GM18868 (cell line): ENCODE data around the gene KIF1A.

ENCODE experiments used
- ATAC-seq: cut with Tn5 transposase; IDR thresholded peaks from one replicate; pipeline ENCODE4 v1.9.1; 2021; ENCODE audit warnings: mild to moderate bottlenecking, moderate library complexity; ENCODE audit not compliant: unreplicated experiment

The KIF1A gene, protein sequence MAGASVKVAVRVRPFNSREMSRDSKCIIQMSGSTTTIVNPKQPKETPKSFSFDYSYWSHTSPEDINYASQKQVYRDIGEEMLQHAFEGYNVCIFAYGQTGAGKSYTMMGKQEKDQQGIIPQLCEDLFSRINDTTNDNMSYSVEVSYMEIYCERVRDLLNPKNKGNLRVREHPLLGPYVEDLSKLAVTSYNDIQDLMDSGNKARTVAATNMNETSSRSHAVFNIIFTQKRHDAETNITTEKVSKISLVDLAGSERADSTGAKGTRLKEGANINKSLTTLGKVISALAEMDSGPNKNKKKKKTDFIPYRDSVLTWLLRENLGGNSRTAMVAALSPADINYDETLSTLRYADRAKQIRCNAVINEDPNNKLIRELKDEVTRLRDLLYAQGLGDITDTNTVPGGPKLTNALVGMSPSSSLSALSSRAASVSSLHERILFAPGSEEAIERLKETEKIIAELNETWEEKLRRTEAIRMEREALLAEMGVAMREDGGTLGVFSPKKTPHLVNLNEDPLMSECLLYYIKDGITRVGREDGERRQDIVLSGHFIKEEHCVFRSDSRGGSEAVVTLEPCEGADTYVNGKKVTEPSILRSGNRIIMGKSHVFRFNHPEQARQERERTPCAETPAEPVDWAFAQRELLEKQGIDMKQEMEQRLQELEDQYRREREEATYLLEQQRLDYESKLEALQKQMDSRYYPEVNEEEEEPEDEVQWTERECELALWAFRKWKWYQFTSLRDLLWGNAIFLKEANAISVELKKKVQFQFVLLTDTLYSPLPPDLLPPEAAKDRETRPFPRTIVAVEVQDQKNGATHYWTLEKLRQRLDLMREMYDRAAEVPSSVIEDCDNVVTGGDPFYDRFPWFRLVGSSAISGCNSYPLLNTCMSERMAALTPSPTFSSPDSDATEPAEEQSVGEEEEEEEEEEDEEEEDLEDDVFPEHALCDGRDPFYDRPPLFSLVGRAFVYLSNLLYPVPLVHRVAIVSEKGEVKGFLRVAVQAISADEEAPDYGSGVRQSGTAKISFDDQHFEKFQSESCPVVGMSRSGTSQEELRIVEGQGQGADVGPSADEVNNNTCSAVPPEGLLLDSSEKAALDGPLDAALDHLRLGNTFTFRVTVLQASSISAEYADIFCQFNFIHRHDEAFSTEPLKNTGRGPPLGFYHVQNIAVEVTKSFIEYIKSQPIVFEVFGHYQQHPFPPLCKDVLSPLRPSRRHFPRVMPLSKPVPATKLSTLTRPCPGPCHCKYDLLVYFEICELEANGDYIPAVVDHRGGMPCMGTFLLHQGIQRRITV (N-terminal part only)

DNA sequence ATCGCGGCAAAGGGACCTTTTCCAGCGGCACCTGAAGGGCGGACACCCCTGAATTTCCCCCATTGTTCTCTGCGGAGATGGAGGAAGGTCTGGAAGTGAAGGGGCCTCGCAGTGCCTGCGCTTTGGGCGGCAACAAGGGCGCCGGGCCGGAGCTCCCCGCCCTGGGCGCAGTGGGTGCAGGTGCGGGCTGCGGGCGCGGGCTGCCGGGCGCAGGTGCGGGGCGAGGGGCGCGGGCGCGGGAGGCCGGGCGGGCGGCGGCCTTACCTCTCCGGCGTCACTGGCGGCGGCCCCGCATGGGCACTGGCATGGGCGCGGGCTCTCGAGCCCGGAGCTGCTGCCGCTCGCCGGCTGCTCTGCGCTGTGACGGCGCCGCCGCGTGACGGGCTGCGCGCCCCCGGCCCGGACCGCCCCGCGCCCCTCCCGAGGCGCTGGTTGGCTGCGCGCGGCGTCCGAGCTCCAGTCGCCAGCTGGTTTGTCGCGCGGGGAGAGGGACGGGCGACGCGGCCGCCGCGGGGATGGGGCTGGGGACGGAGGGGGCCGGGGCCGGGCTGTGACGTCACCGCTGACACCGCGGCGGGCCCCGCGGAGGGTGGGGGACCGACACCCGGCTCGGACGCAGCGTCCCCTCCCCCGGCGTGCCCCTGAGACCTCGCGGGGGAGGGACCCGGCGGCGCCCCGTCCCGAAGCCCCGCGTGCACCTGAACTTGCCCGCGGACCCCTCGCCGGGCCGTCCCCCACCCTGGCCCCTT is at the start of gene KIF1A:
Gene KIF1A, minus strand, starts transcription at position 362 of the 749 bp plus-strand sequence. CDS start 22,467 bp downstream, outside the sequence.
- ATAC-seq, result no peak

DNA sequence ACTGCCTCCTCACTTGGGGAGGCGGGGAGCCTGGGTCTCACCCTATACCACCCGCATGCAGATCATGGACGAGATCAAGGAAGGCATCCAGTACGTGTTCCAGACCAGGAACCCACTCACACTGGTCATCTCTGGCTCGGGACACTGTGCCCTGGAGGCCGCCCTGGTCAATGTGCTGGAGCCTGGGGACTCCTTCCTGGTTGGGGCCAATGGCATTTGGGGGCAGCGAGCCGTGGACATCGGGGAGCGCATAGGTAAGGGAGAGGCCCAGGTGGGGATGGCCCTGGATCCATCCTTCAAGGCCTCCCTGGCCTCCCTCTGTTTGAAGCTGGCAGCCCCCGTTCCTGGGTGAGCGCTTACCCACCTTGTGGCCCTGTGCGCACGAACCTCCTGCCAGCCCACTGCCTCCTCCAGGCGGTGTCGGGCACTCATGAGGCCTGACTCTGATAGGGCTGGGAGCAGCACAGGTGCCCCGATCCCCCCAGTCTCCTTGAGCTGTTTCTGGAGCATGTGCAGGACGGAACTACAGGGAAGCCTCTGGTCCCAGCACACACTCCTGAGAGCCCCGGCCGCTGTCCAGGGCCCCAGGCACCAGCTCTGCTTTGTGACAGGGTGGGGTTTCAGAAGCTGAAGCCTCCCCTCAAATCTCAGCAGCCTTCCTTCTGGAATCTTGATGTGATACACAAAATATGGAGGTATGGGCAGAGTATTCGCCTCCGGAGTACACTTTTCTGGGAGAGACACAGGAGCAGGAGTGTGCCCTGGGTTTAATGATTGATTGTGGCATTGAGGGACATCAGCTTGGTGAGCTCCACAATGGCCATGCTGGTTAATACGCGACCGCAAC is 49.3 kb upstream of the KIF1A start:
- ATAC-seq, result no peak

DNA sequence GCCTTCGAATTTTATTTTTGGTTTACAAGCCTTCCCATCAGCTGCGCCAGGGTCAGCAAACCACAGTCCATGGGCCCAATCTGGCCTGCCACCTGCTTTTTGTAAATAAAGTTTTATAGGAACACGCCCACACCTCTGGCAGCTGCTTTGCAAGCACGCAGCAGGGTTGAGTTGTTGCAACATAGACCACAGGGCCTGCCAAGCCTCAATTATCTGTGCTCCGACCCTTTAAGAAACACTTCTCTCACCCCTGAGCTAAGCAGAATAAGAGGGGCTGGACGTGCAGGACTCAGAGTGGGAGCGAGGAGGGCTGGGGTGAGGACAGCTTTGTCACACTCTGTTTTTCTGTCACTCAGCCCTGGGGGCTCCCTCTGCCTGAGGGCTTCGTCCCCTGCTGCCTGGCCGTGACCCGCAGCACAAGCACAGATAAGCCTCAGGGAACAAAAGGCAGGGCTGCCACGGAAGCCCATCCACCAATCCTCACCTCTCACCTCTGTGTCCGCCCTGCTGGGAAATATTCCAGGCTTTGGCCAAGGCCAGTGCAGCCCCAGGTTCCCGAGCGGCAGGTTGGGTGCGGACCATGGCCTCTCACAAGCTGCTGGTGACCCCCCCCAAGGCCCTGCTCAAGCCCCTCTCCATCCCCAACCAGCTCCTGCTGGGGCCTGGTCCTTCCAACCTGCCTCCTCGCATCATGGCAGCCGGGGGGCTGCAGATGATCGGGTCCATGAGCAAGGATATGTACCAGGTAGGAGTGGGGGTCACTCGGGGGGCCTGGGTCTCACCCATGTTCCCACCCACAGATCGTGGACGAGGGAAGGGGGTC is 48.5 kb upstream of the KIF1A start, which contains the start of gene AGXT:
Gene AGXT, plus strand, starts transcription at position 539 of the 823 bp plus-strand sequence. Its CDS starts 42 bp downstream, at position 581.
- ATAC-seq, result no peak

GRCh38 chr2:240865391-240865790 is 45.4 kb upstream of the KIF1A start:
- no peak for ATAC-seq

- no peak for ATAC-seq
Observed at GRCh38 chr2:240864475-240864874, 44.5 kb upstream of the KIF1A start.

DNA sequence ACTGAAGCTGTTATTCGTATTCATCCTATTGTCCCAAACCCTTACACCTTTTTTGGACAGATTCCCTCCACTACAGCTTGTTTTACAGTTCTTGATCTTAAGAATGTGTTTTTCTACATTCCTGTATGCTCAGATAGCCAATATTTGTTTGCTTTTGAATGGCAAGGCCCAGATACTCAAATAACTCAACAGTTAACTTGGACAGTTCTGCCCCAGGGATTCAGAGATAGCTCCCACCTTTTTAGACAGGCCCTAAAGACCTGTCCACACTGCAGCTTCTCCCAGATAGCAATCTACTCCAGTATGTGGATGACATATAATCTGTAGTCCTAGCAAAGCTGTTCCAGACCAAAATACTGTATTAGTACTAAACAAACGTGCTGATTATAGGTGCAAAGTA is 41.5 kb upstream of the KIF1A start:
- no peak for ATAC-seq

DNA sequence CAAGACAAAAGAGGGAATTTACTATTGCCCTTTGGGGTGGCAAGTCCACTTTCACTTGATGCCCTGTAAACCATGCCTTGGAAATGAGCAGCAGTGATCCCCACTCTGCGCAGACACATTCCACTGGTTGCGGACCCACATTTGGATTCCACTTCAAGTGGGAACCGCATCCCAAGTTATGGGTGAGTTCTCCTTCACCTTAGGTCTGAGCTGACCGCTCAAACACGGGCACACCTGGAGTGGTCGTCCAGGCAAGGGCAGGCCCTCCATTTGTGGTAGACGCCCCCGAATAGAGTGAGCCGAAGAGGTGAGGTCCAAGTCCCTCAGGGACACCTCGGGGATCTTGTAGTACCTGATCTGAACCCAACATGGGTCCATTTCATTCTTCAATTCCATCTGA is 38.9 kb upstream of the KIF1A start:
- ATAC-seq, result no peak

- no peak for ATAC-seq
Observed at GRCh38 chr2:240858321-240858720, 38.3 kb upstream of the KIF1A start.

DNA sequence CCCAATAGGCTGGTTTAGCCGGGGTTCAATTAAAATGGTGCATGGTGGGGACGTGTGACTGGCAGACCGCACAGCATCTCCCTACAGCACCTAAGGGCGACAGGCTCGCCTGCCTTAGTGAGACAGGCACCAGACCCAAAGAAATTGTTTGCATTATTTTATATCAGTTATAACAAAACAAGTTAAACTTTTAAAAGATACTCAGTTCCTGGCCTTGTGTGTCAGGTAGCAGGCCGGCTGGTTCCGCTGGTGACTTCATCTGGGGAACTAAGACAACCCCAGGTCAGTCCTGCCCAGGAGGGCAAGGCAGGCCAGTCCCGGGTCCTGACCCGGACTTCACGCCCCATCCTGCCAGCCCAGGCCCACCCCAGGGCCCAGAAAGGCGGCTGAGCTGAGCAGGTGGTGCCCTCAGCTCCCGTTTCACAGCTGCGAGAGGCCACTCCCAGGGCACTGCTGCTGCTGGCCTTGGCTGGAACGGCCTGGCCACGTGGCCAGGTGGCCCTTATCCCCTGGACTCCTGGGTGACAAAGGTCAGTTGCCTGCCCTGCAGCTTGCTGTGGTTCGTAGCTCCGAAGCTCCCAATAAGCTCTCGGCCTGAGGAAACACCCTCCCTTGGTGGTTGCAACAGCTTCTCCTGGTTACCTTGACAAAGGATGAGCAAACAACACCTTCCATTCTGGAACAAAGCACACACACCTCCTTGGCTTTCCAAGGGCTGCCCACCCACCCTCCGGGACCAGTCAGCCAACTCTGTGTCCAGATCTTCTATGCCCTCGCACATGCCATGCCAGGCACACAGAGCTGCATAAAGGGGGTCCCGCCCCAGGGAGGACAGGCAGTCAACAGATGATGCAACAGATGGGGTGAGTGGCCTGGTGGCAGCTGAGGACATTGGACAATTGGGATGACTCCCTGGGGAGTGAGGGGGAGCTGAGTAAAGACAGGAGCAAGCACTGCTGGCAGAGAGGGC is 37.3 kb upstream of the KIF1A start:
- ATAC-seq, result no peak

- no peak for ATAC-seq
Observed at GRCh38 chr2:240856151-240856980, 36.3 kb upstream of the KIF1A start.

DNA sequence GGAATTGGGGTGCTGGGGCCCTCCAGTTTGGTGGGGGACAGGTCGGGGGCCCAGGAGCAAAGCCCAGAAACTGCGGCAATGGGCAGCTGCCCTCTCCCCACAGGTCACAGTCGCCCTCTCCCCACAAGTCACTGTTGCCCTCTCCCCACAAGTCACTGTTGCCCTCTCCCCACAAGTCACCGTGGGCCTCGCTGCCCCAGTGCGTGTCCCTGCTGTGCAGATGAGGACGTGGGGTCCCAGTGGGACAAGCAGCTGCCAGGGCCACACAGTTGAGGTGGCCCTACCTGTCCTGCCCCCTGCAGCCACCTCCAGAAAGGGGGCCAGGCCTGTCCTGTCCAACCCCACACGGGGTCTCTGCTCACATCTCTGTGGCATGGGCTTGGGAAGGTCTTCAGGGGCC is 35.7 kb upstream of the KIF1A start:
- ATAC-seq, result no peak

DNA sequence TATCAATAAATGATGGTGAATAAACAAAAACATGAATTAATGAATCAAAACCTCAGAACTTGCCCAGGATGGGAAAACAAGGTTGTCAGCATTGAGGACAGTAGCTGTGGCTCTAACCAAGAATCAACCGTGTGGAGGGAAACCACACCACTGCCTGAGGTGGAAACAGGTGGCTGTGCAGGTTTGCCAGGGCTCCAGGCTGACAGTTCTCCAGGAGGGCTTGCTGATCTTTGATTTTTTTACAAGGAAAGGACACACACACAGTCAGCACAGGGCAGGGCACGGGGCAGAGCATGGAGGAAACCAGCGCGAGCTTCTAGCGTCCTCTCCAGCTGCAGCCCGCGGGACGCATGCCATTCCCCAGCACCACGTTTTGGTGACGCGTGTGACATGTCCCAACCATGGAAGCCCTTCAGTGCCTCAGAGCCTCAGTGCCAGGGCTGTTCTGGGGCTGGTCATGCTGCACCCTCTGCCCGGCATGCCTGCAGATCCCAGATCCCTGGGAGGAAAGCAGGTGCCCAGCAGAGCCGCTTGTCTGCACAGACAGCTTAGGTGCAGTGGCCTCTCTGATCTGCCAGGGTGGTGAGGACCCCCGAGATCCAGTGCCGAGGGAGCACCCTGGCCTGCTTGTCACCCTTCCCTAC is 32.8 kb upstream of the KIF1A start:
- ATAC-seq, result no peak

DNA sequence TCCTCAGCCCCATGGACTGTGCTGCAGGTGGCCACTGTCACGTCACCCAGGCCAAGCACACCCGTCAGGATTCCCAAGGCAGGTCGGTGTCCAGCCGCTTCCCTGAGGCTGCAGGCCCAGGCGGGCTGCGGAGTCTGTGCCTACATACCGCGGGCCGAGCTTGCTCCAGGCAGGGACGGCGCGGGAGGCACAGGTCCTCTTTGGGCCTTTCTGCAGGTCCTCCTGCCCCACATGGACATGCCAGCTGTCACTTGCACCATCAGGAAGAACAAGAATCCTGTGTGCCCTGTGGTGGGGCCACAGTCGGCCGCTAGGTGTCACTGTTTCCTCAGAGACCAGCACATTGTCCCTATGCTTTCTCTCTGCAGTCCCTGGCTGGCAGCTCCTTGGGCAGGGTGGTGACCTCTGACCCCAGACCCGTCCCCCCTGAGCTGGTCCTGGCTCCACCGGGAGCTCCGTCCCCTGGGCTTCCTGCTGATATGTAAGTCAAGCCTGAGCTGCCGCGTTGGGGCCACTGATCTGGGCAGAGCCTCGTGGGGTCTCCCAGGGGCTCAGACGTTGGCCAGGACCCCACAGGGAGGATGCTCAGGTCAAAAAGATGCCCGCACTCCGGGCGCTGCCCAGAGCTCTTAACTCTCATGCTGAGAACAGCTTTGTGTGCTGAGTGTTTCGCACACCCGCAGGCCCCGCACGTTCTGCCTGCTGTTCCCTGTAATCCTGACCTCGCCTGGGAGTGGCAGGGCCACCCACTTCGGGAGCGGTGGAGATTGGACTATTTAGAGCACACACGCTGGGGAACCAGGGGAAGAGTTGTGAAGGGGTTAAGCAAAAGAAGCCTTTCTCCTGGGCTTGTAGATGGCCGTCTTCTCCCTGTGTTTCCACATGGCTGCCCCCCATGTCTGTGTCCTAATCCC is 31.3 kb upstream of the KIF1A start:
- ATAC-seq, result no peak

GRCh38 chr2:240850756-240851077 is 30.7 kb upstream of the KIF1A start:
- ATAC-seq, result no peak

- ATAC-seq, result no peak
Observed at GRCh38 chr2:240850026-240850425, 30.0 kb upstream of the KIF1A start.
